ENCODE data around the gene FREM2. TPM values are rescaled to one million over a fixed set of nuclear protein-coding genes. Genes with fewer than 3 reads are reported as not detected.

The FREM2 gene
- polyA plus RNA-seq, 1 of the 3 experiments (the other 2 are of a cell fraction) = not detected

GRCh38 chr13:38693168-38693567 is 6.3 kb downstream of the FREM2 start:
- Histone ChIP-seq H3K4me2 (no peak overlapping the region), H3K4me1 (ENCODE audit: control insufficient read depth in 1 of 2, insufficient read depth in 2 of 2, low read depth in 1 of 2, low read length in 1 of 2) (no peaks in the 10 kb centered on the region), H3K9ac (no peak overlapping the region), H3K9me2 (no peaks in the 10 kb centered on the region), H3K4me3 (ENCODE audit: low read depth in 2 of 2, low read length in 1 of 2) (no peak overlapping the region), H2AFZ (ENCODE audit: low read depth) (no peak overlapping the region), H3K79me2 (ENCODE audit: insufficient read depth) (no peaks in the 10 kb centered on the region), H3K9me3 (no peaks in the 10 kb centered on the region), H3K36me3 (replicated peaks in 1 of 2; ENCODE audit: control insufficient read depth in 1 of 2, insufficient read depth in 2 of 2, low read length in 1 of 2) (no peaks in the 10 kb centered on the region), H3K27me3 (ENCODE audit: insufficient read depth) (0 out of 2 replicates have a peak, but pooled peaks cover 4% of the 10 kb centered on the region), H4K20me1 (ENCODE audit: insufficient read depth) (no peaks in the 10 kb centered on the region), H3F3A (replicated peaks; ENCODE audit: insufficient read depth) (no peaks in the 10 kb centered on the region), H3K27ac (ENCODE audit: low read depth in 2 of 2, low read length in 1 of 2) (no peak overlapping the region)
- ChIA-PET CTCF (no interaction called here), POLR2A (no interaction called here)
- no peak for DNase-seq
- TF ChIP-seq TAF1 (IDR thresholded peaks at IDR 0.05; ENCODE audit: borderline replicate concordance, low read depth, low read length) (no peak), PBX3 (IDR thresholded peaks at IDR 0.05) (no peak), USF2 (IDR thresholded peaks at IDR 0.05; ENCODE audit: borderline replicate concordance, low read depth, low read length) (no peak), ZBTB33 (IDR thresholded peaks at IDR 0.05; ENCODE audit: borderline replicate concordance, low read depth) (no peak), FOXJ3 (CRISPR knock-in tag; IDR thresholded peaks at IDR 0.05) (no peak), RAD21 (IDR thresholded peaks at IDR 0.05; ENCODE audit: low read length) (no peak), MEF2A (IDR thresholded peaks at IDR 0.05; ENCODE audit: borderline replicate concordance, low read depth) (no peak), EZH2phosphoT487 (IDR thresholded peaks at IDR 0.05; ENCODE audit: borderline replicate concordance, low read depth) (no peak), RFX5 (IDR thresholded peaks at IDR 0.05; ENCODE audit: low read length) (no peak), GATA2 (CRISPR knock-in tag; IDR thresholded peaks at IDR 0.05) (no peak), POLR2AphosphoS5 (IDR thresholded peaks at IDR 0.05; ENCODE audit: low read depth, low read length) (no peak), RXRA (IDR thresholded peaks at IDR 0.05; ENCODE audit: borderline replicate concordance, low read depth) (no peak), TCF12 (IDR thresholded peaks at IDR 0.05) (no peak), SIN3A (IDR thresholded peaks at IDR 0.05; ENCODE audit: borderline replicate concordance, low read depth, low read length) (no peak), CTCF (IDR thresholded peaks at IDR 0.05) (no peak), YY1 (IDR thresholded peaks at IDR 0.05; ENCODE audit: low read depth) (no peak), REST (IDR thresholded peaks at IDR 0.05; ENCODE audit: low read depth, low read length) (no peak)
- 11% methylated on average over 2 of the region's 2 CpGs for WGBS (ENCODE audit: low lambda C conversion rate)
